GM19372 (cell line): Measurements from ENCODE around the gene GPR83.
"Not testable (repeated sequence)": the region's sequence is repeated elsewhere in the genome, so short reads cannot be mapped to it uniquely, and the experiment has no call there.

ENCODE experiments used
- ATAC-seq: cut with Tn5 transposase; IDR thresholded peaks from one replicate; pipeline ENCODE4 v1.9.1; 2021; ENCODE audit warnings: mild to moderate bottlenecking, low read depth, moderate library complexity; ENCODE audit not compliant: unreplicated experiment

GPR83 gene

DNA sequence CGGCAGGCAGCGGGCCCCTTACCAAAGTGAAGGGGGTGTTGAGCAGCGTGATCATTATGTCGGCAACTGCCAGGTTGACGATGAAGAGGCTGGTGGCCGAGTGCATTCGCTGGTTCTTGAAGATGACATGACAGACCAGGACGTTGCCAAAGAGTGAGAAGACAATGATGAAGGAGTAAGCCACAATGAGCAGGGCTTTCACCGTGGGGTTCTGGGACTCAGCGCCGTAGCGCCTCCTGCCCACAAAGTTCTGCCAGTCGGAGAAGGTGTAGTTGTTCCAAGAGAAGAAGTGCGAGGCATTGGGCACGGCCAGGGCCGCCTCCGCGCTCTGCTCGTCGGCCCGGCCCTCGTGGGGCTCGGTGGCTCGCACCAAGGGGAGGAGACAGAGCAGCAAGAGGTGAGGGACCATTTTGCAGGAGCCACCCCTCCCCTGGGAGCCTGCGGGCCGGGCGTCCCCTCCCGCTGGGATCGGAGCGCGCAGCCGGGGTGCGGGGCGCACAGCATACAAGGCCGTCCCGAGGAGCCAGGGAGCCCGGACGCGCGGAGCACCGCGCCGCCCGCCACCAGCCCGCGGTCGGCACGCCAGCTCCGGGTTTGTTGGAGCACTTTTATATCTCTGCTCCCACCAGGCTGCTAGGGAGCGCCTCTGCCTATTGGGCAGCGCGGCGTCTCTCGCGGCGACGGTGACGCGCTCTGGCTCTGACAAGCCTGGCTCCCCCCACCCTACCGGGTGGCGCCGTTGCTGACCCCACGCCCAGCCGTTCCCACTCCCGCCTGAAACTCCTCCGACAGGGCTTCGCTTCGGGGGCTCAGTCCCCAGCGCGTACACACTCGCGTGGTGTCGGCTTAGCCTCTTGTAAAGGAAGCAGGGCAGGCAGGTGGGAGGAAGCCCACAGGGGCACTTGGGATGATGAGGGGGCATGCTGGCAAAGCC, at the start of gene GPR83:
Gene GPR83, minus strand, starts transcription at position 581 of the 934 bp plus-strand sequence. Its CDS starts 172 bp downstream, at position 409.
- no peak for ATAC-seq

DNA sequence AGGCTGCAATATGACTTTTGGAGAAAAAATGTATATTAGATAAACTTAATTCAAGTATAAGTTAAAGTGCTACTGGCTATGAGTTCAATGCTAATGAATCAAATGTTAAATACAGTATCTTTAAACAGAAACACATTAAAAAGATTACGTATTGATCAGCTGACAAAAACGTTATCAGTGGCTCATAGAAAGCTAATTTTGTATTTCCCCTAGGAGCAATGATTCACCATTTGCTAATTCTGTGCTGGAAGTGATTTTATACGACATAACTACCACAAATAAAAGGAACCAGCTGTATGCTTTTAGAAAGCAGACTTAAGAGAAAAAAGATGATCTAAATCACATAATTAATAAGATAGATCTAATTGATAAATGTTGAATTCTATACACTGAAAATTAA, 48.8 kb upstream of the GPR83 start:
- ATAC-seq: no peak

DNA sequence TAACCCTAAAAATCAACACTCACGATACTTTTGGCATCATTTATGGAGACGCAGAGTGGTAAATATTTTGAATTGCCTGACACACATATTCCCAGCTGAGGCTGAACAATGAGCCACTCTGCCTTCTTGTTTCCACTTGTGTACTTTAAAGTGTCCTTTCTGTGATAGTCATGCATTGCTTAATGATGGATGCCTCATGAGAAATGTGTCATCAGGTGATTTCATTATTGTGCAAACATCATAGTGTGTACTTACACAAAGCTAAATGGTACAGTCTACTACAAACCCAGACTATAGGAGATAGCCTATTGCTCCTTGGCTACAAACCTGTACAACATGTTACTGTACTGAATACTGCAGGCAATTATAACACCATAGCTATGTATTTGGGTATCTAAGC, 48.2 kb upstream of the GPR83 start:
- ATAC-seq: no peak

DNA sequence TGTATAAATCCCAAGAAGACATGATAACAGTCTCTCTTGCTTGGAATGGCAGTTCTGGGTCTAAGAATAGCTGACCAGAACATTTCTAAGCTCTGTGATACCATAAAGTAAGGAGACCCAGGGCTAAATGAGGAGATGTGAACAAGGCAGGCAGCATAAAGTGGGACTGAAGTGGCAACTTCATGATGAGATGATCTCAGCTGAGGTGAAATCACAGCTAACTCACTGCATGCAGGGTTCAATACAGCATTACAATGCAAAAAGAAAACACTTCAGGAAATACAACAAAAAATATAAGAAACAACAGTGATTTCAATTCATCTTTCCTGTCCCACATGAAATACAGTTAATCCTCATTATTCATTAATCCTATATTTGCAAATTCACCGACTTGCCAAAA, 47.8 kb upstream of the GPR83 start:
- ATAC-seq: no peak

DNA sequence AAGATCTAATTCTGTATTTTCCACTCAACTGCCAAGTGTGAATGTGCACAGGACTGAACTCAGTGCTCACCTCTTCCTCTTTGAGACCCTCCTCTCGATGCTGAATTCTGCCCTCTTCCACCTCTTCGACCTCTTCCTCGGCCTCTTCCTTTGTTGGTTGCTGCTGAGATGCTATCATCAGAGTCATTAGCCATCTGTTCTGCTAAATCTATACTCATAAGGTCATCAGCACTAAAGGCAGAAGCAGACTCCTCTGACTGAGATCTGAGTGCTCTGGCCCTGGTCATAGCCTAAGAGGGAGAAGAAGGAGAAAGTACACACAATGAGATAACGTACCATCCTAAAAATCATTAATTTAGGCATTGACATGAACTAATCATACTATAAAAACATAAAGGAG, 45.9 kb upstream of the GPR83 start:
- no peak for ATAC-seq

DNA sequence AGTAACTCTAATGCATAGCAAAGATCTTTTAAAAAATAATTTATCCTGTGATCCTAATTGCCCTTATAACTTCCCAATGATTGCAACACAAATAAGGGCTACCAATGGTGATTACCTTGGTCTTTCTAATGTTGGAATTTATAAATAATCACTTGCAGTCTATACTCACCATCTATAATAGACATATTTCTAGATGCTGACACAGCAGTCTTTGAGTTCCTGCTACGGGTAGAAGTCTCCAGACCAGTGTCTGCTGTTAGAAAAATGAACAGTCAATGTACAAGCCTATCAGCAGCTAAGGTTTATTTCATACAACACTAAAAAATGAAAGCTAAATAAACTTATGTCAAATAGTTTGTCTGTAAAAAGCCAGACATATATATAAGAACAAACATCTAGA, 44.4 kb upstream of the GPR83 start:
- ATAC-seq: no peak

DNA sequence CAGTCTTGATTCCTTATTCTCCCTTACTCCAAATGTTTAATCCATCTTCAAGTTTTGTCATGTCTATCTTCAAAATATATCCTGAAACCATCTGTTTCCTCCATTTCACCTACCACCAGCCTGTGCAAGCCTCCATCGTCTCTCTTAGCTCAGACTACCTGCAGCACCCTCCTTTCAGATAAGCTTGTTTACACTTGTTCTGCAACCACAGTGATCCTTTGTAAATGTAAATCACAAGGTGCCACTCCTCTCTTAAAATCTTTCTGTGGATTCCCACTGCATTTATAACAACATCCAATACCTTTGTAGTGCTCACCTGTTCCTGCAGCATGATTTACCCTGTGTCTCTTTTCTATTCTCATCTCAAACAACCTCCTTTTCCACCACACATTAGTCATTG, 31.8 kb upstream of the GPR83 start:
- ATAC-seq: no peak

DNA sequence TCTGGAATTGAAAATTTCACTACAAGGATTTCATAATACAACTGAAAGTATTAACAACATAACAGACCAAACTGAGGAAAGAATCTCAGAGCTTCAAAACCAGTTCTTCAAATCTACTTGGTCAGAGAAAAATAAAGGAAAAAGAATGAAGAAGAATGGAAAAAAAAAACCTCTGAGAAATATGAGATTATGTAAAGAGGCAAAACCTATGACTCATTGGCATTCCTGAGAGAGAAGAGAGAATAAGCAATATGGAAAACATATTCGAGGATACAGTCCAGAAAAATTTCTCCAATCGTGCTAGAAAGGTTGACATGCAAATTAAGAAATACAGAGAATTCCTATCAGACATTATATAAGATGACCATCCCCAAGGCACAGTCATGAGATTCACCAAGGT, 23.4 kb upstream of the GPR83 start:
- ATAC-seq: no peak

DNA sequence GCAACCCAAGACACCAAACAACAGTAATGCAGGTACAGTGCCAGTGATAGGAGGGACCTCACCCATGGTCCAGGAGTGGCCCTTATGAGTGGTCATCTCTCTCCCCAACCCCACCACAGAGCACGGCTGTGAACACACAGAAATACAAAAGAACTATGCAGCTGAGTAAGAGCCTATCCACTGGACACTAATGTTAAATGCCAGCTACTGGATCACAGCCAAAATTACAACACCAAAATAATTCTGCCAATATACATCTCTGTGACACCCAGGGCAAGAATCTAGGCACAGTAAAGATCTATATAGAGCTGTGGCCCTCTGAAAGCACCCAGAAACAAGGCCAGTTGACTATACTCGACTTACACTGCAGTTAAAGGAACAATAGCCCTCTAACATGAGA, 22.8 kb upstream of the GPR83 start:
- no peak for ATAC-seq

DNA sequence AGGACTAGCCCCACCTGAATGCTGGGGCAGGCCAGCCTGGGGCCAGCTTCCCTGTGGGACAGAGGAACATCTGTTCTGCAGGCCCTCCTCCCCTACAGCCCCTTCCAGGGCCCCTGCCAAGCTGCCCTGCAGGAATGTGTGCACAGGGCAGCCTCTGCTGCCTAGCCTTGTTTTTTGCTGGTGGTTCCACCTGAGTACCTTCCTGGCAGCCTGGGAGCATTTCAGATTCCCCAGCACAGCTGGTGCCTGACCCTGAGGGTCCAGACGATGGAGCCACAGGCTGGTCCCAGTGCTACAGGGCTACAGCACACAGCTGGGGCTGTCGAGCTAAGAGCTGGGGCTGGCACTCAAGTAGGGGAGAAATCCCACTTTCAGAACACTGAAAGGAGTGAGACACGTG, 22.3 kb upstream of the GPR83 start:
- ATAC-seq: no peak

DNA sequence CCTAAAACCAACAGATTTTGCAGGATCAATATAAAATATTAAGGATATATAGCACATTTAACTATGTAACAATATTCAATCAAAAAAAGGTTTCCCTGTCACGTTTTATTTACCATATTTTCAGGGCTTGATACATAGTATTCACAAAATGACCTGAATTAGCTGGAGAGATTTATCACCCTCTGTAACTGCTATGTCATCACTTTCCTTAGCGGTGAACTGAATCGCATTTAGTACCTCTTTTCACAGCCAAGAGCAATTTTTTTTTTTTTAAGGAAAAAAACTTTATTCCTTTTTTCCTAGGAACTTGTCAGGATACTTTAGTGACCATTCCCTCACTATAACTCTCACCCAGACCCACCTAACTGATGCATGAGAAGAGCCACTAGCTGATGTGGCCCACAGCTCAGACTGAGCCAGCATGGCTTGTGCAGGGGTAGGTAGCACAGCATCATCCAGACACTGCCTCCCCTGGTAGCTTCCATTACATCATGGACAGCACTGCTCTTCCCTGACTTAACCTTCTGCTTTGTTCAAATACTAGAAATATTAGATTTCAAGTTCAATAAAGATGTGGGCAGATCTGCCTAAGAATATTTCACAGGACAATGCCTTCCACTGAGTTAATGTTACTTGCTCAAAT, 17.0 kb upstream of the GPR83 start:
- ATAC-seq: no peak

DNA sequence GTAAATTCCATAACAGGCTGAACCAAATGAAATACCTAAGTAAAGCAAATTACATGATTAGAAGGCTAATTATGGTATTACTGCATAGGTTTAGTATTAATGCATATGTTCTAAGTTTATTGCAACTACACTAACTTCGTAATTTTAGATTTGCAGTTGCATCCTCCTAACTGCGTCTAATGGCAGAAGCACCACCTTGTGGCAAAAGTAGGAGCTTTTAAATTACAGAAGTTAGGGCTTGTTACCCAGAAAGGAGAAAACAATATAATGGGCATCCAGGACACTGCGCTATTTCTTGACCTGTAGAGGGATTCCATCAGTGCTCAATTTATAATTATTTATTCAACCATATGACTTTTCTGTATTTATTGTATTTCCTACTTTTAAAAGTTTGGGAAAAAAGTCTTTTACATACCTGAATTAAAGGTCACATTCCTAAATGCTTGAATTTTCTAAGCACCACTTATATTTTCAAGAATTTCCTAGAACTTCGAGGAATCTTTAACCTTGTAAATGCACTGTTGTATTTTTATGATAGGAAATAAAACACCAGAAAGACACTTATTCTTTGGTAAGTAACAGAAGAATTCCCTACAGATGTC, 16.3 kb upstream of the GPR83 start:
- ATAC-seq: no peak

DNA sequence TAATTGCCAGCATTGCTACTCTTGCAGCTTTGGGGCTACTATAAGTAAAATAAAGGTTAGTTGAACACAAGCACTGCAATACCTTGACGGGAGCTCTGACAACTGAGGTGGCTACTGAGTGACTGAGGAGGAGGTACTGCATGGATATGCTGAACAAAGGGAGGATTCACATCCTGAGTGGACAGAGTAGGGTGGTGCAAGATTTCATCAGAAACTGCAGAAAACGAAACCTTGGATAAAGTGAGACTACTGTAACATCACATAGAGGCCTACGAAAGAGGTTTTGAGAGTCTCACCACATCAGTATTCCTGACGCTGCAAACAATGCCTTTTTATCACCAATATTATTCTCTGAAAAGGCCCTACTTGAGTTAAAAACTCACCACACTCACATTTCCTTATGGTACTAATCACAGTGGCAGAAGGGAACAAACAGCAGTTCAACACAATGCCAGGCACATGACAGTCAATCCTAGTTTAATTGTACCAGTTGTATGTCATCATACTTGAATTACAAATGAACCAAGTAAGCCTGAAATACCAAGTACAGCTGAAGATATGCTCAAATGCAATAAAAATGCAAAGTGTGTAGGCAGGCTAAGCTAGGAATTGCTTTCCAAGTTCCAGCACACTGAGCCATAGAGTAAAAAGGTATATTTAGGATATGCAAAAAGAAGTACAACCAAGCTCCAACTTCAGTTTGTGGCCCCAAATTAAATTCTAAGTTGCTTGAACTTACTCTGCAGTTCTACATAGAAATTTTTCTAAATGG, 4.0 kb upstream of the GPR83 start:
- no peak for ATAC-seq

DNA sequence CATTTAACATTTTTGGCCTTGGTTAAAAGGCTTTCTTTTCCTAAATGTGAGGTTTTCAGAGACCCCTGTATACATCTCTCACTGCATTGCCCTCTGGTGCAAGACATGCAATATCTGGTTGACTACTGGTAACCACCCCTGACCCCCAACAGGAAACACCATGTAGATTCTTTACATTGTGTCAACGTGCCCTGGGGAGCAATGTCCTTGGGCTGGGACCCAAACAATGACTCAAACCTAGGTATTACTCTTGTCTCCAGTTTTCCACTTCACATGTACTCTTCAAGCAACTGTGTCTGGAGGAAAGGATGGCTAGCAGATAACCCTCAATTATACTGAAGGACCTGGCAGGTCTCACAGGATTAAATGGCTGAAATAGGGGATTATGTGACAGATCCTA, 1.1 kb upstream of the GPR83 start:
- ATAC-seq: no peak

DNA sequence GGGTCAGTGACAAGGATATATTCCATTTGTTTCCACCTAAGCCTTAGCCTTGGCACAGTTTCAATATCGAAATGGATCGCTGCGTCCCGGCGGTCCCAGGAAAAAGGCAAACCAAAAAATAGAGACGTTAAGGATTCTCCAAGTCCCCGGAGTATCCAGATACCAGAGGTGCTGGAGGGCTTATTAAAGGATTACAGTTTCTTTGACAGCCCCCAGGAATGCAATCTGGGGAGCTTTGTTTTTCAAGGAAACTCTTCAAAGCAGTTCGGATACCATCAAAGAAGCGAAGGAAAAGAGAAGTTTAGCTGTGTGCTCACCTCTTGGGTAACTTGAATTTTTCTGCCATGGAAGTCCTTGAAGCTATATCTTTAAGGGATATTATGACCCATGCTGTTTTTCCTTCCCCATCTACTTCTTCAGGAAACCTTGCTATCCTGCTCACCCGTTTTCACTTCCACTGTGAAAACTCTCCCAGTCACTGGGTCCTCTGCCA, 600 bp upstream of the GPR83 start:
- no peak for ATAC-seq

DNA sequence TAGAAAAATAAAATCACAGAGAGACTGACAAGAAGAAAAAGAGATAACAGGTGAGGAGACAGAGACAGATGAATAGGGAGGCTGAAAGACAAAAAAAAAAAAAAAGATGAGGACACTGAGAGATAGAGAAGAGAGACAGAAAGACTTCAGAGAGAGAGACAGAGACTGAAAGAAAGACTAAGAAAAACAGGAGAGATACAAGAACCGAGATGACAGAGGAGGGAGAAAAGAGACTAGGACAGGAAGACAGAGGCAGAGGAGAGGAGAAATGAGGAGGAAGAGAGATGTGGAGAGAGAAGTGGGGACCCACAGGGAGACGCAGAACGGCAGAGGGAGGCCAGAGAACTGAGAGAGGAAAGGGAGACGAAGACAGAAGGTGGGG, 771 bp downstream of the GPR83 start:
- ATAC-seq: no peak

DNA sequence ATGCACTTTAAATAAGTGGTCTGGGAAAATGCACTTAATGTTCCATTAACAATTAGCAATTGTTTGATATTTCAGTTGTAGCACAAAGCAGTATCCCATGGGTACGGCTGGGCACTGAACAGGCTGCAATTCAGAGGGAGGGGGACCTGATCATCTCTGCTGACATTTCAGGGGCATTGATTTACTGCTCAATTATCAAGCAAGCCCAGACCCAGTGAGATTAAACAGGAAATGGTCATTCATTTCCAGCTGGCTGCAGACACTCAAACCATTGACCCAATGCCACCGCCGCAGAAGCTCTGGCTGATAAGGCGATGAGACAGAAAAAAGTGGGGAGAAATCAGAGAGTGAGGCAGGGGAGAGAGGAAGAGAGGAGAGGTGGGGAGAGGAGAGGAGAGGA, 1.2 kb downstream of the GPR83 start:
- no peak for ATAC-seq

DNA sequence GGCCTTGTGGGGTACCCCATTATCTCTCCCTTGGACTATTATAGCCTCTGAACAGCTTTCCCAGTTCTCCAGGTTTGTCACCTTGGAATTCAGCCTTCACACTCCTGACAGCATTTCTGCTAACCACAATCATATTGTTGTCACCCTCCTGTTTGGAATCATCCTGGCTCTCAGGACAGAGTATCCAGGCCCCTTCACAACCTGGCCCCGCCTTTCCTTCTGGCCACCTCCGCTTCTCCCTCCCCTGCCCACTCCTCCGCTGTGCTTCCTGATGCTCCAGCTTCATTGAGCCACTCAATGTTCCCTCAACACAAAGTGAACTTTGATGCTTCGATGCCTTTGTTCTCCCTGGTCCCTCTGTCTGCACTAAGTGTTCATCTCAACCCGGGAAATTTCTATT, 3.1 kb downstream of the GPR83 start:
- ATAC-seq: no peak

DNA sequence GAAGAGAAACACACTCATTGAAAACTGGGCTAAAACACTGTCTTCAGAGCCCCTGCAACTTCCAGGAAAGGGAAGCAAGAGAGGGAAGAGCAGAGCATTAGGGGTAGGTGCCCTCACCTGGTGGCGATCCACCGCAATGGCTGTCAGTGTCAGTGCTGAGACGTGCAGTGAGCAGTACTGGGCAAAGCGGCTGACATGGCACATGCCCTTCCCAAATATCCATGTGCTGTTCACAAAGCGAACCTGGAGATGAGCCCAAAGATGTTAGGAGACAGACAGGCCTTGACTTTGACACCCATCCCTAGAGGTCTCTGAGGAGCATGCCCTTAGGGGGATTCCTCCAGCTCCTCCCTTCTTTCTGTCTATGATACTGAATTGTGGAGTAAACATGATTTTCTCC, 4.9 kb downstream of the GPR83 start:
- ATAC-seq: no peak

DNA sequence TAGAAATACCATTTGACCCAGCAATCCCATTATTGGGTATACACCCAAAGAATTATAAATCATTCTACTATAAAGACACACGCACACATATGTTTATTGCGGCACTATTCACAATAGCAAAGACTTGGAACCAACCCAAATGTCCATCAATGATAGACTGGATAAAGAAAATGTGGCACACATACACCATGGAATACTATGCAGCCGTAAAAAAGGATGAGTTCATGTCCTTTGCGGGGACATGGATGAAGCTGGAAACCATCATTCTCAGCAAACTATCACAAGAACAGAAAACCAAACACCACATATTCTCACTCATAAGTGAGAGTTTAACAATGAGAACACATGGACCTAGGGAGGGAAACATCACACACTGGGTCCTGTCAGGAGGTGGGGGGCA, 9.3 kb downstream of the GPR83 start:
- ATAC-seq: not testable (repeated sequence)

DNA sequence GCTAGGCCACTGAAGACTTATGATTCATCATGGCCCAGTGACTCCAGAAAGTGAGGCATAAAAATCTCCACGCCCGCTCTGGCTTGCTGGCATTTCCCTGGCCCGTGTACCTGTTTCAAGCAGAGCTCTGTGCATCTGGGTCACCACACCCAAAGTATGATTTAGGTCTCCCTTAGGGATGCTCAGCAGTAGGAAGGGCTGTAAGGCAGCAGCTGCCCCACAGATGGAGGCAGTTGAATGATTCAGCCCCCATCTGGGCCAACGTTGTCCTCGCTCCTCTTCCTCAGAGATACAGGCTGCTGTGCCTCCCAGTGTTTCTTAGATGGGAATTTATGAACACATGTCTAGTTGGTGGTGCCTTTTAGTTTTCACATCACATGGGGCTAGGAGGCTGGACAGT, 21.6 kb downstream of the GPR83 start:
- no peak for ATAC-seq
